WTC11 (cell line): Measurements from ENCODE around the gene UBE2G1.

Experiments
- ATF2 ChIP-seq: sonication (generic); formaldehyde crosslinking; IDR thresholded peaks from 2 replicates; pipeline ENCODE4 v1.8.1; 2022; ENCODE audit warnings: low read depth, missing genetic modification reagents, borderline replicate concordance
- CTCF ChIP-seq: fragments of 200-600 bp; IDR thresholded peaks from 2 replicates; pipeline ENCODE4 v1.8.0; 2022; ENCODE audit warnings: antibody characterized with exemption
- ELF4 ChIP-seq: sonication (generic); formaldehyde crosslinking; IDR thresholded peaks from 2 replicates; pipeline ENCODE4 v1.8.1; 2022; ENCODE audit warnings: low read depth, mild to moderate bottlenecking, moderate library complexity, missing genetic modification reagents
- FOXK1 ChIP-seq: sonication (generic); formaldehyde crosslinking; IDR thresholded peaks from 2 replicates; pipeline ENCODE4 v1.8.0; 2022; ENCODE audit warnings: mild to moderate bottlenecking, moderate library complexity, missing genetic modification reagents
- MLX ChIP-seq: sonication (generic); formaldehyde crosslinking; IDR thresholded peaks from 2 replicates; pipeline ENCODE4 v1.8.1; 2023; ENCODE audit warnings: mild to moderate bottlenecking, missing genetic modification reagents, moderate library complexity
- STAT6 ChIP-seq: sonication (generic); formaldehyde crosslinking; conservative IDR thresholded peaks from 2 replicates; pipeline ENCODE4 v1.8.1; 2023; ENCODE audit warnings: mild to moderate bottlenecking, low read depth, missing genetic modification reagents, moderate library complexity
- ZNF317 ChIP-seq: sonication (generic); formaldehyde crosslinking; IDR thresholded peaks from 2 replicates; pipeline ENCODE4 v1.8.1; 2023; ENCODE audit warnings: low read depth, mild to moderate bottlenecking, moderate library complexity, missing genetic modification reagents, borderline replicate concordance
- ZNF512 ChIP-seq: sonication (generic); formaldehyde crosslinking; IDR thresholded peaks from 2 replicates; pipeline ENCODE4 v1.8.1; 2022; ENCODE audit warnings: missing genetic modification reagents, borderline replicate concordance

GRCh38 chr17:4357030-4357628 lies 9.3 kb downstream of the UBE2G1 start:
- no peak for TF ChIP-seq ATF2
- TF ChIP-seq ZNF317 (CRISPR knock-in tag) = no peak
- TF ChIP-seq CTCF = no peak
- TF ChIP-seq STAT6 = no peak
- TF ChIP-seq FOXK1 = no peak
- TF ChIP-seq ZNF512 (CRISPR knock-in tag) = no peak
- no peak for TF ChIP-seq MLX (CRISPR knock-in tag)
- TF ChIP-seq ELF4 (CRISPR knock-in tag) = no peak
